Fibroblast of lung (primary cell): ENCODE data around the gene USP36.

Source experiments
- EZH2 ChIP-seq: IDR thresholded peaks from 2 replicates; pipeline ENCODE4 v1.5.1; 2012; ENCODE audit warnings: low read length, control low read depth, mild to moderate bottlenecking; ENCODE audit errors: missing control alignments
- TF ChIP-seq, protein P1 (sequence below), 2 donors: IDR thresholded peaks in 1 of 2; conservative IDR thresholded peaks in 1 of 2; 1 replicate in 1 of 2; 2 replicates in 1 of 2; pipeline ENCODE4 v1.5.1; 2011 to 2012; ENCODE audit warnings: low read length in 2 of 2, control low read depth in 1 of 2, inconsistent platforms in 1 of 2, low read depth in 1 of 2, mild to moderate bottlenecking in 1 of 2

DNA sequence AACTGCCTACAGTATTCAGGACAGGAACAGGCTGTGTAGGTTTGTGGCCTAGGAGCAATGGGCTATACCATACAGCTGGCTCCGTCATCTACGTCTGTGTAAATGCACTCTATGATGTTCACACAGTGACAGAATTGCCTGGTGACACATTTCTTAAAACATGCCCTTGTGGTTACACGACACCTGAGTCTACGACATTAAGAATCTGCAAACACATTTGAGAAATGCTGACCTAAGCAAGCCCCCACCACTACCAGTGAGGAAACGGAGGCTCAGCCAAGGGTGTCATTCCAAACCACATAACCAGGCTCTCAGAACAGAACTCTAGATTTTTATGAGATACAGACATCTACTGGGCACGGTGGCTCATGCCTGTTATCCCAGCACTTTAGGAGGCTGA, 23.5 kb downstream of the USP36 start:
- TF ChIP-seq, protein P1, sequence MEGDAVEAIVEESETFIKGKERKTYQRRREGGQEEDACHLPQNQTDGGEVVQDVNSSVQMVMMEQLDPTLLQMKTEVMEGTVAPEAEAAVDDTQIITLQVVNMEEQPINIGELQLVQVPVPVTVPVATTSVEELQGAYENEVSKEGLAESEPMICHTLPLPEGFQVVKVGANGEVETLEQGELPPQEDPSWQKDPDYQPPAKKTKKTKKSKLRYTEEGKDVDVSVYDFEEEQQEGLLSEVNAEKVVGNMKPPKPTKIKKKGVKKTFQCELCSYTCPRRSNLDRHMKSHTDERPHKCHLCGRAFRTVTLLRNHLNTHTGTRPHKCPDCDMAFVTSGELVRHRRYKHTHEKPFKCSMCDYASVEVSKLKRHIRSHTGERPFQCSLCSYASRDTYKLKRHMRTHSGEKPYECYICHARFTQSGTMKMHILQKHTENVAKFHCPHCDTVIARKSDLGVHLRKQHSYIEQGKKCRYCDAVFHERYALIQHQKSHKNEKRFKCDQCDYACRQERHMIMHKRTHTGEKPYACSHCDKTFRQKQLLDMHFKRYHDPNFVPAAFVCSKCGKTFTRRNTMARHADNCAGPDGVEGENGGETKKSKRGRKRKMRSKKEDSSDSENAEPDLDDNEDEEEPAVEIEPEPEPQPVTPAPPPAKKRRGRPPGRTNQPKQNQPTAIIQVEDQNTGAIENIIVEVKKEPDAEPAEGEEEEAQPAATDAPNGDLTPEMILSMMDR (conservative IDR thresholded peaks at IDR 0.05 in 1 of 2, IDR thresholded peaks at IDR 0.05 in 1 of 2; ENCODE audit: low read depth in 1 of 2, low read length in 2 of 2) = no peak
- no peak for TF ChIP-seq EZH2
